Adrenal gland (tissue), 5 donors: ENCODE data around the gene KIF6.

ENCODE experiments used
- CTCF ChIP-seq, 6 experiments: fragments of 450-650 bp in 4 of 6; fragments of 200-600 bp in 2 of 6; sonication (generic) in 1 of 6; IDR thresholded peaks; 1 replicate in 5 of 6; 2 replicates in 1 of 6; pipeline versions ENCODE4 v1.5.1 to v1.8.0; 2016 to 2021; ENCODE audit warnings: antibody characterized with exemption in 6 of 6, mild to moderate bottlenecking in 2 of 6, moderate library complexity in 1 of 6
- POLR2A ChIP-seq, 2 donors: fragments of 450-650 bp; IDR thresholded peaks; one replicate each; pipeline ENCODE4 v1.6.1; 2017; ENCODE audit warnings: antibody characterized with exemption in 2 of 2, mild to moderate bottlenecking in 2 of 2, moderate library complexity in 1 of 2
- donor health status: DM: no; HTN: no; CAD: no.

- TF ChIP-seq CTCF (IDR thresholded peaks at IDR 0.05) (no peak), POLR2A (IDR thresholded peaks at IDR 0.05) (no peak)
Observed at GRCh38 chr6:39411001-39411400, 314.2 kb downstream of the KIF6 start.
